K562 (cell line): ENCODE data around the gene CASTOR1. TPM values are rescaled to one million over a fixed set of nuclear protein-coding genes. Genes with fewer than 3 reads are reported as not detected.

Experiments
- ATAC-seq: fragments of 200-7000 bp; cut with Tn5 transposase; 3 replicates; pipeline ENCODE4 v1.9.1; 2020; ENCODE audit warnings: moderate library complexity
- BruUV-seq: library from RNA; stranded (reverse); fragments of 400-500 nt; replicated peaks from 2 replicates; lab custom pipeline; 2021; lab: Mats Ljungman, UMichigan
- CTCF ChIA-PET: fragments of 300-600 bp; formaldehyde crosslinking; extraction: SDS; loops from one replicate; lab custom pipeline; 2021; ENCODE audit warnings: low intra/inter-chr PET ratio; lab: Yijun Ruan, JAX
- POLR2A ChIA-PET: fragments of 300-600, 350-650 bp; sonication (Branson Sonifier 250); formaldehyde crosslinking; extraction: SDS; loops from one replicate; lab custom pipeline; 2021; ENCODE audit warnings: antibody characterized with exemption, inconsistent platforms; lab: Yijun Ruan, JAX
- DNase-seq, 4 experiments: peaks; one replicate each; pipeline versions ENCODE4 v3.0.0 to v3.0.0-alpha.2; 2011 to 2018; ENCODE audit warnings: low spot score in 3 of 4, mixed read lengths in 3 of 4; ENCODE audit errors: extremely low read depth in 1 of 4
- FAIRE-seq: peaks from 2 replicates; lab custom pipeline; 2011; peaks lifted over from hg19 to GRCh38; lab: Jason Lieb, UNC
- H2AFZ ChIP-seq: 2 replicates; pipeline ENCODE4 v1.6.0; 2011; ENCODE audit warnings: low read depth, low read length, control low read depth, inconsistent platforms
- H3K27ac ChIP-seq: fragments of 200-600 bp; 3 replicates; pipeline ENCODE4 v1.8.0; 2011; ENCODE audit warnings: low read depth, mild to moderate bottlenecking, control low read depth, inconsistent platforms, low read length, moderate library complexity, mixed read lengths; ENCODE audit errors: extremely low read depth
- H3K27me3 ChIP-seq, 2 experiments: fragments of 300-600 bp in 1 of 2; 2 replicates in 1 of 2; 3 replicates in 1 of 2; pipeline versions ENCODE4 v1.6.0 to v1.8.0; 2011; ENCODE audit warnings: inconsistent platforms in 2 of 2, low read length in 2 of 2, mild to moderate bottlenecking in 1 of 2, mixed read lengths in 1 of 2, moderate library complexity in 1 of 2; ENCODE audit not compliant: control insufficient read depth in 2 of 2, insufficient read depth in 2 of 2
- H3K36me3 ChIP-seq: fragments of 300-600 bp; 3 replicates; pipeline ENCODE4 v1.8.0; 2011; ENCODE audit warnings: mild to moderate bottlenecking, low read length, inconsistent platforms; ENCODE audit not compliant: control insufficient read depth, insufficient read depth
- H3K4me1 ChIP-seq, 2 experiments: fragments of 200-600 bp in 1 of 2; replicated peaks in 1 of 2; 2 replicates in 1 of 2; 3 replicates in 1 of 2; pipeline versions ENCODE4 v1.5.1 to v1.8.0; 2011; ENCODE audit warnings: inconsistent platforms in 2 of 2, low read length in 2 of 2, mild to moderate bottlenecking in 1 of 2, mixed read lengths in 1 of 2, moderate library complexity in 1 of 2; ENCODE audit not compliant: control insufficient read depth in 2 of 2, insufficient read depth in 2 of 2
- H3K4me2 ChIP-seq: 2 replicates; pipeline ENCODE4 v1.6.1; 2011; ENCODE audit warnings: low read length, control low read depth, inconsistent platforms, mixed read lengths; ENCODE audit not compliant: insufficient read depth
- H3K4me3 ChIP-seq: fragments of 200-600 bp; sonication (generic), shearing (Covaris generic); 2 replicates; pipeline ENCODE4 v1.5.1; 2016; ENCODE audit warnings: control low read depth, inconsistent platforms
- H3K79me2 ChIP-seq: fragments of 200-600 bp; 3 replicates; pipeline ENCODE4 v1.8.0; 2011; ENCODE audit warnings: low read length, inconsistent platforms; ENCODE audit not compliant: control insufficient read depth, insufficient read depth
- H3K9ac ChIP-seq, 2 experiments: 2 replicates each; pipeline versions ENCODE4 v1.6.0 to v1.6.1; 2011; ENCODE audit warnings: low read depth in 2 of 2, low read length in 2 of 2, control low read depth in 1 of 2, inconsistent platforms in 1 of 2, mild to moderate bottlenecking in 1 of 2, mixed read lengths in 1 of 2; ENCODE audit not compliant: insufficient read depth in 1 of 2
- H3K9me1 ChIP-seq: one replicate; pipeline ENCODE4 v1.6.0; 2011; ENCODE audit warnings: inconsistent platforms, mild to moderate bottlenecking, low read length, moderate library complexity; ENCODE audit not compliant: control insufficient read depth, insufficient read depth
- H3K9me3 ChIP-seq: replicated peaks from 2 replicates; pipeline ENCODE4 v1.5.1; 2011; ENCODE audit warnings: low read depth, low read length, inconsistent platforms; ENCODE audit not compliant: control insufficient read depth, insufficient read depth
- H4K20me1 ChIP-seq: replicated peaks from 2 replicates; pipeline ENCODE4 v1.6.1; 2011; ENCODE audit warnings: low read length, inconsistent platforms, mixed read lengths; ENCODE audit not compliant: control insufficient read depth, insufficient read depth
- CUX1 ChIP-seq: fragments of 200-800 bp; sonication (Bioruptor generic); IDR thresholded peaks from 2 replicates; pipeline ENCODE4 v1.6.1; 2016; ENCODE audit warnings: missing genetic modification characterization, missing compliant biosample characterization
- GMEB1 ChIP-seq: fragments of 250-450 bp; sonication (Bioruptor Pico); IDR thresholded peaks from 2 replicates; pipeline ENCODE4 v1.4.0; 2020; ENCODE audit warnings: mild to moderate bottlenecking
- HMBOX1 ChIP-seq: sonication (generic); IDR thresholded peaks from 2 replicates; pipeline ENCODE4 v1.6.1; 2016
- NFE2 ChIP-seq: IDR thresholded peaks from 2 replicates; pipeline ENCODE4 v1.6.1; 2014; ENCODE audit warnings: antibody characterized with exemption, low read depth
- RERE ChIP-seq: sonication (generic); formaldehyde crosslinking; IDR thresholded peaks from 2 replicates; pipeline ENCODE4 v1.8.0; 2023; ENCODE audit warnings: missing genetic modification reagents, mild to moderate bottlenecking, borderline replicate concordance
- TRIM28 ChIP-seq: fragments of 450-650 bp; IDR thresholded peaks from 2 replicates; pipeline ENCODE4 v1.6.1; 2017
- ZFPM2 ChIP-seq: fragments of 250-450 bp; sonication (Bioruptor Pico); IDR thresholded peaks from 2 replicates; pipeline ENCODE4 v1.5.1; 2022; ENCODE audit warnings: mild to moderate bottlenecking
- WGBS: fragments of 100-300 bp; shearing (Covaris generic); methylation state at CpG from one replicate; pipeline ENCODE4 v1.1.6; 2016; ENCODE audit warnings: low coverage, mixed read lengths; ENCODE audit not compliant: insufficient coverage; ENCODE audit errors: missing lambda C conversion rate; 5-methylcytosine and 5-hydroxymethylcytosine counted together
- in situ Hi-C: fragments of 300-500 bp; cut with MboI; formaldehyde crosslinking; loops from 4 replicates; pipeline ENCODE4 v1.15.0; 2018; ENCODE audit warnings: inconsistent platforms, mixed read lengths
- intact Hi-C: fragments of 100-400 bp; cut with micrococcal nuclease; formaldehyde crosslinking; loops from 2 replicates; pipeline ENCODE4 v1.14.2; 2022
- polyA plus RNA-seq, 8 experiments: library from polyadenylated mRNA; depleted of rRNA in 4 of 8; stranded (reverse) in 5 of 8; unstranded in 3 of 8; fragments of >200 nt; fragmentation: Nextera tagmentation in 2 of 8; fragmentation: Illumina TruSeq in 1 of 8; extraction: Ambion mirVana in 2 of 8; extraction: Trizol in 1 of 8; gene quantifications; 2 replicates each; pipeline versions ENCODE4 v1.2.1 to v1.2.3, GENCODE V29; 2011 to 2014; ENCODE audit warnings: inconsistent platforms in 1 of 8, missing spikeins in 1 of 8
- total RNA-seq, 7 experiments: library from RNA; depleted of rRNA in 6 of 7; stranded (reverse); fragments of >200 nt in 6 of 7; fragmentation: Illumina TruSeq in 2 of 7; extraction: Trizol in 2 of 7; gene quantifications; 2 replicates each; pipeline versions ENCODE4 v1.2.1 to v1.2.3, GENCODE V29; 2011 to 2021; ENCODE audit warnings: low replicate concordance in 1 of 7

CASTOR1 gene
- total and polyA plus RNA-seq, 9 of the 15 experiments (the other 6 are each of a cell fraction or from before 2014, with no cell fraction given), result 0.35 to 2.6 (median 1.1) TPM

DNA sequence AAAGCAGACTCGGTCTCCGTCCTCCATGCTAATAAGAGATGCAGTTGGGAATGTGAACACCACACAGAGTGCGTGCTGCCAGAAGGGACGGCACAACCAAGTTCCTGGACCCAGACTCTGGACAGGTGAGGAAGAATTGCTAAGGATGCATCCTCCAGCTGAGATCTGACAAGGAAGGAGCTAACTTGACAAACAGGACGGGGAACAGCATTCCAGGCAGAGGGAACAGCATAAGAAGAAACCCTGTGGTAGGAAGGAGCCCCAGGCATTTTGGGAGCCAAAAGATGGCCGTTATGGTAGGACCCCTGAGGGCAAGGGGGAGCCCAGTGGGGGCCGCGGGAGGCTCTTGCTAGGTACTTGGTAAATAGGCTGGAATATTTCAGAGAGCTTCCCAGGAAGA, 28.6 kb downstream of the CASTOR1 start:
- no peak for DNase-seq
- 4% methylated on average over 5 of the region's 8 CpGs for WGBS
- in situ Hi-C loops, result no loop called here
- Histone ChIP-seq H3K27ac (no peak overlapping the region), H3K9me1 (no peaks in the 10 kb centered on the region), H2AFZ (no peak overlapping the region), H3K4me2 (no peak overlapping the region), H4K20me1 (no peaks in the 10 kb centered on the region), H3K4me1 (peaks cover 2 to 46% of the 10 kb centered on the region in 2 experiments; a peak in 2 of 5 replicates), H3K36me3 (no peaks in the 10 kb centered on the region), H3K27me3 (no peaks in the 10 kb centered on the region), H3K9ac (no peak overlapping the region), H3K9me3 (no peaks in the 10 kb centered on the region), H3K79me2 (no peaks in the 10 kb centered on the region), H3K4me3 (no peak overlapping the region)
- no peak for ATAC-seq
- ChIA-PET POLR2A (interaction anchor here (0.7 to 1.6 kb wide), 4 partner anchors 24 to 627 kb away, joined by 3 to 6 read pairs (median 4); no protein-coding TSS in a partner anchor), CTCF (no interaction called here)
- intact Hi-C loops, result no loop called here
- TF ChIP-seq GMEB1 (CRISPR knock-in tag), result no peak
- TF ChIP-seq NFE2, result no peak
- TF ChIP-seq TRIM28, result no peak
- no peak for TF ChIP-seq ZFPM2
- no peak for TF ChIP-seq RERE
- no peak for TF ChIP-seq HMBOX1
- TF ChIP-seq CUX1, result no peak
- no peak for FAIRE-seq
- BruUV-seq, result no TSS peak
